Measurements from ENCODE around the gene WDHD1.
"Not testable (repeated sequence)": the region's sequence is repeated elsewhere in the genome, so short reads cannot be mapped to it uniquely, and the experiment has no call there.

The WDHD1 gene

GRCh38 chr14:54916101-54916500 lies 110.8 kb downstream of the WDHD1 start:
- no peak overlapping the region for H3K4me3 ChIP-seq (ENCODE audit: low read depth, low read length)
- TF ChIP-seq CTCF (conservative IDR thresholded peaks at IDR 0.05; ENCODE audit: low read depth, low read length) = no peak
- no peak for DNase-seq (ENCODE audit: low read depth)

GRCh38 chr14:54909817-54910558 lies 116.9 kb downstream of the WDHD1 start:
- H3K4me3 ChIP-seq (ENCODE audit: low read depth, low read length) = no peak overlapping the region
- no peak for DNase-seq (ENCODE audit: low read depth)
- TF ChIP-seq CTCF (conservative IDR thresholded peaks at IDR 0.05; ENCODE audit: low read depth, low read length) = no peak

- DNase-seq (ENCODE audit: low read depth); H3K4me3 ChIP-seq (ENCODE audit: low read depth, low read length): not testable (repeated sequence)
These were observed 117.9 kb downstream of the WDHD1 start for GRCh38 chr14:54908973-54909372.

GRCh38 chr14:54908190-54908589 lies 118.7 kb downstream of the WDHD1 start:
- H3K4me3 ChIP-seq (ENCODE audit: low read depth, low read length) = no peak overlapping the region
- DNase-seq (ENCODE audit: low read depth) = no peak
- no peak for TF ChIP-seq CTCF (conservative IDR thresholded peaks at IDR 0.05; ENCODE audit: low read depth, low read length)

GRCh38 chr14:54906075-54906474 lies 120.8 kb downstream of the WDHD1 start:
- DNase-seq (ENCODE audit: low read depth) = no peak
- TF ChIP-seq CTCF (conservative IDR thresholded peaks at IDR 0.05; ENCODE audit: low read depth, low read length) = no peak
- no peak overlapping the region for H3K4me3 ChIP-seq (ENCODE audit: low read depth, low read length)

GRCh38 chr14:54902521-54903420 lies 124.1 kb downstream of the WDHD1 start, which contains the start of gene GCH1:
GCH1 (minus strand) TSS chr14:54902826; CDS start chr14:54902663, 163 bp downstream.
- peak; percentile 62 for DNase-seq (ENCODE audit: low read depth)
- peak within 1 kb of the TSS; percentile 84 for H3K4me3 ChIP-seq (ENCODE audit: low read depth, low read length)
- TF ChIP-seq CTCF (conservative IDR thresholded peaks at IDR 0.05; ENCODE audit: low read depth, low read length) = peak; percentile 21

- peak; percentile 15 for TF ChIP-seq CTCF (conservative IDR thresholded peaks at IDR 0.05; ENCODE audit: low read depth, low read length)
- peak; percentile 52 for DNase-seq (ENCODE audit: low read depth)
- peak overlapping the region; percentile 84 for H3K4me3 ChIP-seq (ENCODE audit: low read depth, low read length)
These were observed 124.8 kb downstream of the WDHD1 start for GRCh38 chr14:54902143-54902520.

Data from choroid plexus epithelial cell (primary cell).